ENCODE measurements around the gene SNCAIP.

Gene SNCAIP

GRCh38 chr5:122499585-122499984, 187.5 kb downstream of the SNCAIP start:
- DNase-seq (ENCODE audit: low read depth, low spot score) = no peak

- no peak for DNase-seq (ENCODE audit: low read depth, low spot score)
Measured at GRCh38 chr5:122500245-122501088, 188.4 kb downstream of the SNCAIP start.

- DNase-seq (ENCODE audit: low read depth, low spot score) = no peak
Measured at GRCh38 chr5:122501089-122501435, 189.0 kb downstream of the SNCAIP start.

- DNase-seq (ENCODE audit: low read depth, low spot score) = no peak
Measured at GRCh38 chr5:122507045-122507444, 195.0 kb downstream of the SNCAIP start.

GRCh38 chr5:122507581-122507980, 195.5 kb downstream of the SNCAIP start:
- no peak for DNase-seq (ENCODE audit: low read depth, low spot score)

GRCh38 chr5:122508623-122509022, 196.6 kb downstream of the SNCAIP start:
- DNase-seq (ENCODE audit: low read depth, low spot score) = no peak
